HCEC 1CT (cell line): ENCODE data around the gene PNPO.
"Not testable (repeated sequence)": the region's sequence is repeated elsewhere in the genome, so short reads cannot be mapped to it uniquely, and the experiment has no call there.

Experiments
- DNase-seq: peaks from one replicate; pipeline ENCODE4 v3.0.0-alpha.2; 2017

PNPO gene

DNA sequence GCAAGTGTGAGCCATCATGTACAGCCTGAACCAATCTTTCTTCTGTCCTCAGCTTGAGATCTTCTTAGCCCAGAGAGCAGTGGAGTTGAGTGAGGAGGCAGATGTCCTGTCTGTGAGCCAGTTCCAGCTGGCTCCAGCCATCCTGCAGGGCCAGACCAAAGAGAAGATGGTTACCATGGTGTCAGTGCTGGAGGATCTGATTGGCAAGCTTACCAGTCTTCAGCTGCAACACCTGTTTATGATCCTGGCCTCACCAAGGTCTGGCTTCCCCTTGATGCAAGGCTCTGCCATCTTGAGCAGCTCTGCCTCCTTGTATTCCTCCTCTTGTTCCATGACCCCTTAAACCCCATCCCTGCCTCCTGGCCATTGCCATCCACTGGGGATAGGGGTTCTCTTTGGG is 39.2 kb downstream of the PNPO start:
- DNase-seq, result no peak

DNA sequence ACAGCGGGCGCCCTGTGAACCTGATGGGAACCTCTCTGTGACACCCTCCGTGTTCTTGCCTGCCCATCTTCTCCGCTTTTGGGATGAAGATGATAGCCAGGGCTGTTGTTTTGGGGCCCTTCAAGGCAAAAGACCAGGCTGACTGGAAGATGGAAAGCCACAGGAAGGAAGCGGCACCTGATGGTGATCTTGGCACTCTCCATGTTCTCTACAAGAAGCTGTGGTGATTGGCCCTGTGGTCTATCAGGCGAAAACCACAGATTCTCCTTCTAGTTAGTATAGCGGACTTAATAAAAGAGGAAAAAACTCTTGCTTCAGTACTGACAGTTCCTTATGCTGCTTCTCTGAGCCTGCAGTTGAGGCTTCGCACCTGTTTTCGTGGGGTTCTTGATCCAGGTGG is 40.1 kb downstream of the PNPO start:
- DNase-seq, result no peak

DNA sequence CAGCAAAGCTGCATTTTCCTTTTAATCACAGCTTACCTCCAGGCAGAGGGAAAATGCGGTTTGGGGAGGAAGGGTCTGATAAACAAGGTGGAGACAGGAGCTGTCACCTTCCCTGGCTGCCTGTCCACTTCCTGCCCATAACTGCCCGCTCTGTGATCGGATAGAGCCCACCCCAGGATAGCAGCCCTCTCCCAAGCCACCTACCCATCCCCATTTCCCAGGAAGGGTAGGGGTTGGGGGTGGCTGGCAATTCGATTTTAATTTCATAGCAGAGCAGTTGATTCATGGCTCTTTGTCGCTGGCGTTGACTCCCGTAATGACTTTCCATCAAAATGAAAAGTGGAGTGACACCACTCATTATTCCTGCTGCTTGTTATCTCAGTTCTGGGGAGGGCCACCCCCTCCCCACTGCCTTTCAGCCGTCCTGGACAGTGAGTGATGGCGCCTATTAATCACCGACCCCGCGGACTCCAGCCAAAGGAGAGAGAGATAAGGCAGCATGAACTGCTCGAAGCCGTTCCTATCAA is 40.8 kb downstream of the PNPO start:
- DNase-seq, result no peak

DNA sequence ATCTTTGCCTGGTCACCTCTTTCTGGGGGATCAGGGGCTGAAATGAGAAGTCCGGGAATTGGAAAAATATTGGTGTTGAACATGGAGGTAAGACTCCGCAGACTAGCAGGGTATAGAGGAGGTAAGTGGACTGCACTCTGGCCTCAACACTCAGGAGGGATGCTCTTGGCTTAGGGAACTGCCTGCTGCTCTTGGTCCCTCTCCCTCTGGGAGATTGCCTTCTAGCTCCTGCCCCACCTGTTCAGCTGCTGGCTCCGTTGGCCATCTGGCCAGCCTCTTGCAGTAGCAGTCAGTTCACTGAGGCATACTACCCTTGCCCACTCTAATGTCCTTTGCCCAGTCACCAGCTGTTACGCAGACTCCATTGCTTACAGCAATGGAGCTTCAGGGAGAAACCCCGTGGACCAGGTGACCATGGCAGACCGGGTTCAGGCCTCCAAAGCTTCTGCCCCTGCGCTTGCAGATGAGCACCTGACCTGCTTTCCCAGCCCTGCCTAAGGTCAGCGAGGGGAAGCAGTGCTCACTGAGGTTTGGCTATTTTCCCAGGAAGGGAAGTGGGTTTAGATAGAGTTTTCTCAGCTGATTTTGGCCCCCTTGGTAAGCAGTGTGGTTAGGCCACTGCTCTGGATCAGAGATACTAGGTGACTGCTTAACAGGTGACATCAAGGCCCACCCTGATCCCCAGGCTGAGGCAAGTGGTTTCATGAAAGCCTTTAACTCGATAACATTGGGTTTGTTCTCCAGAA is 41.4 kb downstream of the PNPO start:
- no peak for DNase-seq

DNA sequence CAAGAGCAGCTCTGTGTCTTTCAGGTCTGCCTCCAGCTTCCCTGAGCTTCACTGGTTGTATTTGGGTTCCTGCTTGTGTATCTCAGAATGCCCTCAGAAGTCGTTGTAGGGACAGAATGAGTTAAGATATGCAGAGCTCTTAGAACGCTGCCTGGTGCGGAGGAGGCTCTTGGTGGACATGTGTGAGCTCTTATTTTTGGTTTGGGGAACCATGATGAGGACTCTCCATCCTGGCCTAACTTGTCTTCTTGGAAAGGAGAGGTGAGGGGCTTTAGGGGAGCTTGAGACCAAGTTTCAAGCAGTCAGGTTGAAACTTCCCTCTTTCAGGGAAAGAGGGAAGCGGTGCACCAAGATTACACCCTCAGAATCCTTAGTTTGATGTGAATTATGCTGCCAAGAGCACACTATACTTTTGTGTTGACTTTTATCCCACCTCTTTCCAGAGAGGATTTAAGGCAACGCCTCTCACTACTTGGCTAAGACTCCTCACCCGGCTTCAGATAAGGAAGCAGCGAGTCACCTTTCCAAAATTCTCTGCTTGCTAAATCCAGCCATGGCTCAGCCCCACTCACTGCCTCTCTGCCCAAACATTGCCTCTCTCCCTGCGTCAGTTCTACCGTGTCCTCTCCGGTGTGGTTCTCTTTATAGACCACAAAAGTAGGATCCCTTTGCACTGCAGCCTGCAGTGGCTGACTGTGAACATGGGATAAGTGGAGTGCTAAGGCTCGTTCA is 42.3 kb downstream of the PNPO start:
- no peak for DNase-seq

DNA sequence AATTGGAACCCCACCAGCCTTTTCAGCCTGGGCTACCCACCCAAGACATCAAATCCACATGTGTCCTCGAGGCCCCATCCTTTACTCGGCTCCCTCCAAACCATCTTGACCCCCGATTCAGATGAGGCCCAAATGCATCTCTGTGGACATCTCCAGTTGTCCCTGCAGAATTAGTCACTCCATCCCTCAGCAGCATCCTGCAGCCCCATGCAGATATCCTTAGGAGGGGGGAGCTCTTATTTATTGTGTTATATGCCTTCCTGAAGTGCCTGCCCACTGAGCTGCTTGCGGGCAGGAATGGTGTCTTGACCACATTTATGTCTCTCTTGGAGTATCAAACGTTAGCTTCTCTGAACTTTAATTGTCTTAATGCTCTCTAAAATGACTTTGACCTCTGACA is 45.1 kb downstream of the PNPO start:
- DNase-seq, result no peak

DNA sequence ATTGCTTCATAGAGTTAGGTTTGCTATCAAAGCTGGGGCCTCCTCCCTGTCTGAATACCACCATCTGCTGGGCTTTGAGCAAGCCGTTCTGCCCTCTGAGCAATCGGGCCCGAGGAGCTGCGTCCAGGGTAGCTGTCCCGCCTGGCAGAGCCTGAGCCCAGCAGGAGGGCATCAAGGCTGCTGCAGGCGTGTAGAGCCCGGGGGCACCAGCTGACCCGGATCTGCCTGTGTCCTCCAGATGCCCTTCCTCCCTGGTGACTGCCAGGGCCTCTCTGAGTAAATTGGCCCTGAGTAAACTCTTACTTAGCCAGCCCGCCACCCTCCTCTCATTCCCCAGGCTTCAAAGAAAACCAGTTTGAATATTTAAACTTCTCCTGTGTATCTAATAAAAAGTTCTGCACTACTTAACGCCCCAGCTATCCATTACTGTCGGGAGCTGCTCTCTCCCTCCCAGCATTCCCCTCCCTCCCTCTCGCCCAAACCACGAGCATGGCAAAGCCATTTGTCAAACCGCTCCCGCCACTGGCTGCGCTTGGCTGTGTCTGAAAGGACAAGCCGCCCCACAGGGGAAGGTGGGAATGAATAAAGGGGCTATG is 46.0 kb downstream of the PNPO start:
- DNase-seq, result no peak

DNA sequence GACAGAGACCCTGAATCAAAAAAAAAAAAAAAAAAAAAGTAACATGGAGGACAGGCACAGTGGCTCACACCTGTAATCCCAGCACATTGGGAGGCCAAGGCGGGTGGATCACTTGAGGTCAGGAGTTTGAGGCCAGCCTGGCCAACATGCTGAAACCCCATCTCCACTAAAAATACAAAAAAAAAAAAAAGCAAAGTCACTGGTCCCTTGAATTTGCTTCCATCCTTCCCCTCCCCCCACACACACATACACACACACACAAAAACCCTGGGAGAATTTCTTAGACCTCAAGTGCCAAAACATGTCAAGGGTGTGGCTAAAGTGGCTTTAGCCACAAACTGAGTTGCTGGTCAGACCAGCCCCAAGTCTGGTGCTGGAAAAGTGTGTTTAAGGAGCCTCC is 47.1 kb downstream of the PNPO start:
- not testable (repeated sequence) for DNase-seq

DNA sequence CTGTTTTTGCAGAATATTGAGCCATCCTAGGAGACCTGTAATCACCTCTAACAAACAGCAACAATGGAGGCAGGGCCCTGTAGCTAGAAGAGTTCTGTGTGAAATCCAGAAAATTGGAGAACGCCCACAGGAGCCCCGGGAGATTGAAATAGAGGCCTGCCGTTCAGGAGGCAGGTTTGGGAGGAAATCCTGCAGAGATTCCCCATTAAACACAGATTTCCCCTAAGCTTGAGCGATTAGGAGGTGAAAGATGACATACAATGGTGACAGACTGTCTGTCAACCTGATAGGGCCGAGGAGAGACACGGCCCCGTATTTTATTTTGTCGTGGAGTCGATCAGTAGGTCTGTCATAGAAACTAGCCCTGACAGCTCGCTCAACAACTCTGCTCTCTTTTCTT is 47.8 kb downstream of the PNPO start:
- DNase-seq, result no peak

DNA sequence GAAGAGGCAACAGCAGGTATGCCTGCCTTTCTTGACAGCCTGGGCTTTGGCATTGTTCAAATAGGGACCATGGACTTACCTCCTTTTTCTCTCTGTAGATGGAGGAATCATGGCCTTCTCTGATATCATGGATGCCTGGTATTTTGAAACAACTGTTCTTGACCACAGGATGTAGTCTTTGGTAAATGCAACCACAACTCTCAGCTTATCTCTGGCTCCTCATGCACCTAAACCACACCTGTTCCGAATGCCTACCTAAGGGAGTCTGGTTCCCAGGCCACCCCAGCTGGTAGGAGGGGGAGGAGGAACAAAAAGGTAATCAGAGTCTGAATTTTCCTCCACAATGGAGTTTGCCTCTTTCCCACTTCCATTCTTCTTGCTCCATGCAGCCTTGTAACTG is 48.3 kb downstream of the PNPO start:
- no peak for DNase-seq

DNA sequence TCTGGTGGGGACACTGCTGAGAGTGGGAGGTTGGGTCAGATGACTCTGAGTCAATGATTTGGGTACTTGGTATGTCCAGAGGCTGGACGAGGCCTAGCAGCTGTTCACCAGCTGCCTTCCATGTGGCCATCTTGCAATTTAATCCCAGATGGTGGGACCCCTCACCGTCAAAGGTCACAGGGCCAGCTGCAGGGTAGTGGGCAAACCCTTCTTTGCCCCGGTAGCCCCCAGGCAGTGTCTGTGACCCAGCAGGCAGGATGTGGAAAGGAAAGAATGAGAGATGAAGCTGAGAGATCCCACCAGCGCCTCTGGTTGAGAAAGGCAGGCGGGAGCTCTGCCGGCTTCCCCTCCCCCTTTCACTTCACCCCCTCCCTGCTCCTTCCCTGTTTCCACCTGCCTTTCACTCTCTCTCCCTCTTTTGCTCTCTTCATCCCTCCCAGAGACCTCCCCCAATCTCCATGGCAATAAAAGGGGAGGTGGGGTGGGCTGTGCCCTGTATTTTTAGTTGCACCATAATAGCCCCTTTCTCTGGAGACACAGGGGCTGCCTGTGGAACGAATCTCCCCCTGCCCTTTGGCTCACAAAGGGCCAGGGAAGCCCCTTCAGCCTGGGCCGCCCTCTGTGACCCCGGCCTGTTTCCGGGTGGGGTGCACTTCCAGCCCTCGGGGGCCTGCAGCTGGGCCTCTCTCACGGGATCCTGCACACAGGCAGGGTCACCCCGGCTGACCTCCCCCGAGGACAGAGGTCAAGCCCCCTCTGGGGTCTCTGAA is 49.8 kb downstream of the PNPO start:
- peak; percentile 62 for DNase-seq

DNA sequence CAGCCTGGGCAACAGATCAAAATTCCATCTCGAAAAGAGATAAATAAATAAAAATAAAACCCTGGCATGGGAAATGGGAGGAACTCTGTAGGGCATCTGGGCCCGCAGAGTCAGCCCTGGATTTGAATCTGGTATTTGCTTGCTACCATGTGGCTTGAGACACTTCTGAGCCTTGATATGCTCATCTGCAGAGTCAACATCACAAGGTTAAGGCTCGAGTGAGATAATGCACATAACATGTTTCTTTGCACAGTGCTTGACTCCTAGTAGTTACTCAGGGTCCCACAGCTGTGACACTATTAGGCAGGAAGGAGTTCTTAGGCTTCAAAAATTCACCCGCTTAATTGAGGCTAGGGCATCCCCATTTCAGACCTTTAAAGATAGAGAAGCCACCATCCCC is 50.8 kb downstream of the PNPO start:
- DNase-seq, result no peak

DNA sequence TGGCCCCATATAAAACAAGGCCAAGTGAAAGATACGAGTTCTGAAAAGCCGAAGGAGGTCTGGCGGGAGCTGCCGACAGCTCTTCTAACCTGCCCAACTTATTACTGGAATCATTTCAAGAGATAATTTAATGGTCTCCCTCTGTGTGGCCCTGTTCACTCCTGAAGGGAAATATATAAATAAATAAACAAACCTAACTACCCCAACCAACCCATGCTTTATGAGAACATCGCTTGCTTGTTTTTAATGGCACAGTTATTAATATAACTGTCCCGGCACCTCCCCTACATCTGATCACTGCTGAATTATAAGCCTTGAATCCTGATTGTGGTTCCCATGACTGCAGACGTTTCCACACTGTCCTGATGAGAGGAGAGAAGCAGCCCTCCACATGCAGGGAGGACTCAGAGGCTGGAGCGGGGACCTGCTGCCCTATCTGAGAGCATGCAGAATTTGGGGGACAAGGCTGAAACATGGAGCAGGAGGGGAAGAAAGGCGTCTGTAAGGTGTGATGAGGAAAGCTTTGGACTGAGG is 51.7 kb downstream of the PNPO start:
- no peak for DNase-seq

DNA sequence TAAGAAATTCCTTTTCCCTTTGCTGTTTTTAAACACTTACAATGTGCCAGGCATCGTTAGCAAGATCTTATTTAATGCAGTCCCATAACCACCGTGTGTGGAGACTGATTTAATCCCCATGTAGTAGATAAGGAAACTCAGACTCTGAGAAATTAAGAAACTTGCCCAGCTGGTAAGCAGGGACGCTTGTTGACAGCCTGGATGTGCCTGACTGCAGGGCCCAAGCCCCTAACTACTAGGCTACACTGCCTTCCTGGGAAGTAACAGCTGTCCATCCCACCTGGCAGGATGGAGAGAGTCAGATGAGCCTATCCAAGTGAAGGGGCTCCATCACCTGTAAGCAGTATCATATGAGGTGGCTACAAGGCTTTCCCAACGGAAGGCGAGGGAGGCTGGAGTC is 52.6 kb downstream of the PNPO start:
- DNase-seq, result no peak

DNA sequence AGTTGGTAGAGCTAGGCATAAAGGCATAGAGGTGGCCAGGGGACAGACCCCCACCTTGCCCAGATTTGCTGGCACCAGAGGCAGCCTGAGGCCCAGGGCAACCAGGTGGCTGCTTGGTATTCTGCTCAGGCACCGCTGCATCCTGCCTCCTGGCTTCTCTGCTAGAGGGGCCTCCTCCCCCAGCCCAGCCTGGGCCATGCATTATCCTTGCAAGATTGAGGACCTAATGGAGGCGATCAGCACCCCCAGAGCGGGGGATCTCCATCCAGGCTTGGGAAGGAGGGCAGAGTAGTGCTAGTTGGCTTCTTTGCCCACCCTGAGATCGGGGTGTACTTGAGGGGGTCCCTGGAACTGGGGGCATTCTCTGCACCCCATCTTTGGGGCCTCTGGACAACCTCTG is 53.4 kb downstream of the PNPO start:
- DNase-seq, result no peak

DNA sequence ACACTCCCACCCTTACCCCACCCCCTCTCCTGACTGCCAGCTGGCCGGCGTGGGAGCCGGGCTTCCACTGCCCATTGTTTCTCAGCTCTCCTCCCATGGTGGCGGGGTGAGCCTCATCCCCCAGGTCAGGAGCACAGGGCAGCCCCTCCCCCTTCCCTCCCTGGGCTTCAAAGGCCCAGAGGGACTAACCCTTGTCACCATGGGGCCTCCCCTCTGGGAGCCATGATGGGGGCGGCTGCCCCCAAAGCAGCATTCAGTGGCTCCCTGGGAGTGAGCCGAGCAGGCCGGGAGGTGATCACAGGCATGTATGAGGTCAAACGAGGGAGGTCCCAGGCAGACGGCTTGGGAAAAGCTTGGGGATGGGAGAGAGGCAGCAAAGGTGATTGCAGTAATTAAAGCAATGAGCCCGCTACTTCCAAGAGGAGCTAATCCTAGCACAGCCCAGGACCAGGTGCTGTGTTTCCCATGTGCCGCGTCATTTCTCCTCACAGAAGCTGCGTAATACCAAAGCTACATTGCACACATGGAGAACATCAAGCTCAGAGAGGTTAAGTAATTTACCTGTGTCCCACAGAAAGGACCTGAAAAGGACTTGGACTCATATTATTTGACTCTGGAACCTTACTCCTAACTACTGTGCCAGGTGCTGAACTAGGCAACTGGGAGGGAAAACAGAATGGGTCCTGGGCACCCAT is 54.0 kb downstream of the PNPO start:
- DNase-seq, result no peak

DNA sequence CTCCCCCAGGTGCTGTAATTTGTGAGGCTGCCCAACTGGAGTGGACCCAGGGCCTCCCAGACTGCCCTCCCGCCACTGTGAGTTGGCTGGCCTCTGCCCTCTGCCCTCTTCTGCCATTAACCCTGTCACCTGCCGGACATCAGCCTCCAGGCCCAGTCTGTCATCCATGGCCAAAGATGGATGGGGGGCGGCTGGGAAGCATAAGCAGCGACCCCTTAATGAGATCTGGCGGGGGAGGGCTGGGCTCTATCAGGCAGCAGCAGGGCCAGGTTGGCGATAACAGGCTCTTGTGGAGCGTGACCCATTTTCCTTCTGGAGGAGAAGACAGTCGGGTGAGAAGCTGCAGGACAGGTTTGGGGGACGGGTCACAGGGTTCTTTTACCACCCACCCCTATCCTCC is 54.8 kb downstream of the PNPO start:
- no peak for DNase-seq

DNA sequence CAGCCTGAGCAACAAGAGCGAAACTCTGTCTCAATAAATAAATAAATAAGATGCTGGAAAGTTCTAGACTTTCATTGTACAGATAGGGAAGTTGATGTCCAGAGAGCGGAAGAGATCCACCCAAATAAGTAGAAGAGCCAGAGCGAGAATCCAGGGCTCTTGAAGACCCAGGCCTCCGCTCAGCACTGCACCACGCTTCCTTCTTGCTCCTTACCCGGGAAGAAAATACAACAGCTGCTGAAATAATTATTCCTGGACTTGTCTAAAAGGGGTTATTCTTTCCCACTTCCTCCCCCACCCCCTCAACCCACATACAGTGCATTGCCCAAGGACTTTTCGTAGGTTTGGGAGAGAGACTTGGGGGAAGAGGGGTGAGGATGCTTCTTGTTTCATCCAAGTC is 56.2 kb downstream of the PNPO start:
- DNase-seq, result no peak

DNA sequence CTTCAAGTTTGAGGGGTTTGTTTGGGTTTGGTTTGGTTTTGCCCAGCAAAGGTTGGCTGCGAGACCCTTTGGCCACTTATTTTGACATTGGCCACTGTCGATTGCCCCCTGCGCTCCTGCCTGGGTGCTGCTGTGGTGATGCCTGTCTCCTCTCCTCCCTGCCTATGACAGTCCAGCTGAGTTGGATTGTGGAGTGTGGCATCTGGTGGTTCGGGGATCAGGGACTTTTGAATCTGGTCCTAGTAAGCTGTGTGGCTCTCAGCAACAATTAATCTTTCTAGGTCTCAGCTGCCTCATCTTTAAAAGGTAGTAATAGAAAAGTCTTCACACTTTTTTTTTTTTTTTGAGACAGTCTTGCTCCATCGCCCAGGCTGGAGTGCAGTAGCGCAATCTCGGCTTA is 56.7 kb downstream of the PNPO start:
- no peak for DNase-seq
